Measurements from ENCODE around the gene ARHGAP28.
"Not testable (repeated sequence)": the region's sequence is repeated elsewhere in the genome, so short reads cannot be mapped to it uniquely, and the experiment has no call there.

Gene ARHGAP28

DNA sequence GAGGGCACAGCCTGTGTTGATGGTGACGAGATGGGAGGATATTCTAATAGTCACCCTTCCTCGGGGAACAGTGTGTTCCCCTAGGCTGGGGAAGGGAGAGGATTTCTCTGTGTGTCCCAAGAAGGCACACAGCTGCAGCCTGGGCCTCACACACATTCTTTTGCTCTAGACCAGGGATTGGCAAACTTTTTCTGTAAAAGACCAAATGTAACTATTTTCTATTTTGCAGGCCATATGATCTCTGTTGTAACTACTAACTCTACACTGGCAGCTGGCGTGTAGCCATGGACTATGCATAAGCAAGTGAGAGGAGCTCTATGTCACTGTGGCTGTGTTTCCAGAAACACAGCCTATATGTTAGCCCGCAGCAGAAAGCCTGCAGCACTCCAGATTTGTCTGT lies 65.8 kb downstream of the ARHGAP28 start:
- H3K4me3 ChIP-seq (replicated peaks; ENCODE audit: low read depth, low read length), result no peak overlapping the region
- DNase-seq (ENCODE audit: extremely low read depth, insufficient read length), result no peak
- H3K27me3 ChIP-seq (replicated peaks; ENCODE audit: control insufficient read depth, insufficient read depth, low read length), result no peaks in the 10 kb centered on the region
- TF ChIP-seq, protein P1, sequence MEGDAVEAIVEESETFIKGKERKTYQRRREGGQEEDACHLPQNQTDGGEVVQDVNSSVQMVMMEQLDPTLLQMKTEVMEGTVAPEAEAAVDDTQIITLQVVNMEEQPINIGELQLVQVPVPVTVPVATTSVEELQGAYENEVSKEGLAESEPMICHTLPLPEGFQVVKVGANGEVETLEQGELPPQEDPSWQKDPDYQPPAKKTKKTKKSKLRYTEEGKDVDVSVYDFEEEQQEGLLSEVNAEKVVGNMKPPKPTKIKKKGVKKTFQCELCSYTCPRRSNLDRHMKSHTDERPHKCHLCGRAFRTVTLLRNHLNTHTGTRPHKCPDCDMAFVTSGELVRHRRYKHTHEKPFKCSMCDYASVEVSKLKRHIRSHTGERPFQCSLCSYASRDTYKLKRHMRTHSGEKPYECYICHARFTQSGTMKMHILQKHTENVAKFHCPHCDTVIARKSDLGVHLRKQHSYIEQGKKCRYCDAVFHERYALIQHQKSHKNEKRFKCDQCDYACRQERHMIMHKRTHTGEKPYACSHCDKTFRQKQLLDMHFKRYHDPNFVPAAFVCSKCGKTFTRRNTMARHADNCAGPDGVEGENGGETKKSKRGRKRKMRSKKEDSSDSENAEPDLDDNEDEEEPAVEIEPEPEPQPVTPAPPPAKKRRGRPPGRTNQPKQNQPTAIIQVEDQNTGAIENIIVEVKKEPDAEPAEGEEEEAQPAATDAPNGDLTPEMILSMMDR (IDR thresholded peaks at IDR 0.05; ENCODE audit: insufficient read depth, low read length, poor library complexity, severe bottlenecking), result no peak
- H3K36me3 ChIP-seq (ENCODE audit: control insufficient read depth, insufficient read depth, low read length), result no peaks in the 10 kb centered on the region

DNA sequence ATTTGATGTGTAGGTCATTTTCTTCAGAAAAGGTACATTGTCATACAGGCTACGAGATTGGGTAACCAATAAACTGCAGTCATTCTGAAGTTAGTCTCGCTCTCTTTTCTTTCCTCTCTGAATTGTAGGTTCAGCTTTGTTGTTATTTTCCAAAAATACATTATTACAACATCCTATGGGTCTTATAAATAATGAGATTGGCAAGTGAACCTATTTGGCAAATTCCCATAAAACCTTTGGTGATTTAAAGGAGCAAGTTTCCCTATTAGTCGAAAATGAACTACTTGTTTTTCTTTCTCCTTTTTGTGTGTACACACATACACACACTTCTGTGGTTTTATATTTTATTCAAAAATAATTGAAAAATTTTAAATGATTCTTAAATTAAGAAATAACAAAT lies 67.0 kb downstream of the ARHGAP28 start:
- no peaks in the 10 kb centered on the region for H3K36me3 ChIP-seq (ENCODE audit: control insufficient read depth, insufficient read depth, low read length)
- no peaks in the 10 kb centered on the region for H3K27me3 ChIP-seq (replicated peaks; ENCODE audit: control insufficient read depth, insufficient read depth, low read length)
- no peak overlapping the region for H3K4me3 ChIP-seq (replicated peaks; ENCODE audit: low read depth, low read length)
- no peak for DNase-seq (ENCODE audit: extremely low read depth, insufficient read length)
- TF ChIP-seq, protein P1 (IDR thresholded peaks at IDR 0.05; ENCODE audit: insufficient read depth, low read length, poor library complexity, severe bottlenecking), result no peak

DNA sequence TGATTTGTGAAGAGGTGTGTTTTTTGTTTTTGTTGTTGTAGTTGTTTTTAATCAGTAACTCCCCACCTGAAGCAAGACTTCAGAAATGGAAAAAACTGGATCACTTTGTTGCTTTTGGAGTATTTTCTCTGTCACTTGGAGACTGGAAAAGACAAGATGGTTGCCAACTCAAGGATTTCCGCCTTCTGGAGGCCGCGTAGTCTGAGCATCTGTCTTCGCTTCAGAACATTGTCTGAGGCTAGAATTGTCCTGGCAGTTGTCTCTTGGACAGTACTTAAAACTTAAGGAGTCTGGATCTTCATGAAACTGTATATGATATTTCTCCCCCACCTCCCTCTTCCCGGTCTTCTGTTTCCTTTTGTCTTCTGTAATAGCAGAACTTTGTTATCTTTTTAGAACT lies 67.7 kb downstream of the ARHGAP28 start:
- no peaks in the 10 kb centered on the region for H3K27me3 ChIP-seq (replicated peaks; ENCODE audit: control insufficient read depth, insufficient read depth, low read length)
- H3K4me3 ChIP-seq (replicated peaks; ENCODE audit: low read depth, low read length), result no peak overlapping the region
- DNase-seq (ENCODE audit: extremely low read depth, insufficient read length), result no peak
- TF ChIP-seq, protein P1 (IDR thresholded peaks at IDR 0.05; ENCODE audit: insufficient read depth, low read length, poor library complexity, severe bottlenecking), result no peak
- no peaks in the 10 kb centered on the region for H3K36me3 ChIP-seq (ENCODE audit: control insufficient read depth, insufficient read depth, low read length)

DNA sequence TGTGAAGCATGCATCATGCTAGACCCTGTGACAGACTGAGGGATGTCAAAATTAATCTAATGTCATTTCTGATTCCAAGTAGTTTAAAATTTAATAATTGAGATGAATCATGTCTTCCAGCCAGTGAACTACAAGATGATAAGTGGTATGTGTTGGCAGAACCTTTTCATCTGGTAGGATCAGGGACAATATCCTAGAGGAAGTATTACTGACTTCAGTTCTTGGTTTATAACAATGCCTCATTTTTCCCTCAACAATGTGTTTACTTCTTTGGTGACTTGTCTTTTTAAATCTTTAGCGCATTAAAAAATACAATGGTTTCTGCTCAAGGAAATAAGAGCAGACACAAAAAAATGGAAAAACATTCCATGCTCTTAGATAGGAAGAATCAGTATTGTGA lies 69.4 kb downstream of the ARHGAP28 start:
- no peak for DNase-seq (ENCODE audit: extremely low read depth, insufficient read length)
- H3K36me3 ChIP-seq (ENCODE audit: control insufficient read depth, insufficient read depth, low read length), result no peaks in the 10 kb centered on the region
- H3K4me3 ChIP-seq (replicated peaks; ENCODE audit: low read depth, low read length), result no peak overlapping the region
- TF ChIP-seq, protein P1 (IDR thresholded peaks at IDR 0.05; ENCODE audit: insufficient read depth, low read length, poor library complexity, severe bottlenecking), result no peak
- no peaks in the 10 kb centered on the region for H3K27me3 ChIP-seq (replicated peaks; ENCODE audit: control insufficient read depth, insufficient read depth, low read length)

DNA sequence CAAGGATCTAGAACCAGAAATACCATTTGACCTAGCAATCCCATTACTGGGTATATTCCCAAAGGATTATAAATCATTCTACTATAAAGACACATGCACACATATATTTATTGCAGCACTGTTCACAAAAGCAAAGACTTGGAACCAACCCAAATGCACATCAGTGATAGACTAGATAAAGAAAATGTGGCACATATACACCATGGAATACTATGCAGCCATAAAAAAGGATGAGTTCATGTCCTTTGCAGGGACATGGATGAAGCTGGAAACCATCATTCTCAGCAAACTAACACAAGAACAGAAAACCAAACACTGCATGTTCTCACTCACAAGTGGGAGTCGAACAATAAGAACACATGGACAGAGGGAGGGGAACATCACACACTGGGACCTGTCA lies 70.8 kb downstream of the ARHGAP28 start:
- not testable (repeated sequence) for H3K27me3 ChIP-seq (replicated peaks; ENCODE audit: control insufficient read depth, insufficient read depth, low read length); H3K36me3 ChIP-seq (ENCODE audit: control insufficient read depth, insufficient read depth, low read length); H3K4me3 ChIP-seq (replicated peaks; ENCODE audit: low read depth, low read length); DNase-seq (ENCODE audit: extremely low read depth, insufficient read length)

DNA sequence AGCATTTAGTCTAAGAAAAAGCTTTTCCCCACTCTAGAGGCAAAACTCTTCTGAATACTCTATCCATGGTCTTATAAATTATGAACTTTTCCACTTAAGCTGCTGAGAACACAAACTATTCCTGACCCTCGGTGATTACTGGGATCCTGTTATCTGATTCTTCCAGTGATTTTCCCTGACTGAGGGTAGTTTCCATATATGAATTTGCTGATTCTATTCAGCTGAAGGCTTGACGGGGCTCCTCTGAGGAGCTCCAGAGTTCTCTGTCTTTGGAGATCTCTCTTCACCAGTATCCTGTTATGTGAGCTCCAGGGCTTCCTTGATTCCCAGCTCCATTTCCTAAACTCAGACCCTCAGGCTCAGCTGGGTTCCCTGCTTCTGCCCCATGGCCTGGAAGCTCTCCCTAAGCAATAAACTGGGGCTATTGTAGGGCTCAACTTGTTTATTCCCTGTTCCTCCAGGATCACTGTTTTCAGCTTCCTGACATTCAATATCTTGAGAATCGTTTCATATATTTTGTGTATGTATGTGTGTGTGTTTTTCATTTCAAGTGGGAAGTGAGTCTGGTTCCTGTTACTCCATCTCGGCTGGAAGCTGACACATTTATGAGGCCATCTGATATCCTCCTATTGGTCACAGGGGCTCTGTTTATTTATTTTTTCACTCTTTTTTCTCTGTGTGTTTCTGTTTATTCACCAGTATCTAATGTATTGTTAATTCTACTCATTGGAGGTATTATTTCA lies 78.2 kb downstream of the ARHGAP28 start:
- TF ChIP-seq, protein P1 (IDR thresholded peaks at IDR 0.05; ENCODE audit: insufficient read depth, low read length, poor library complexity, severe bottlenecking), result no peak
- H3K27me3 ChIP-seq (replicated peaks; ENCODE audit: control insufficient read depth, insufficient read depth, low read length), result no peaks in the 10 kb centered on the region
- no peaks in the 10 kb centered on the region for H3K36me3 ChIP-seq (ENCODE audit: control insufficient read depth, insufficient read depth, low read length)
- no peak overlapping the region for H3K4me3 ChIP-seq (replicated peaks; ENCODE audit: low read depth, low read length)
- DNase-seq (ENCODE audit: extremely low read depth, insufficient read length), result no peak

Measured in GM06990 (cell line).